Measurements from ENCODE around the gene DYNC2LI1.

- TF ChIP-seq CTCF (IDR thresholded peaks at IDR 0.05; ENCODE audit: borderline replicate concordance, extremely low read depth, low read length, poor library complexity, severe bottlenecking) (no peak), EZH2 (IDR thresholded peaks at IDR 0.05; ENCODE audit: borderline replicate concordance, low read depth, low read length, severe bottlenecking) (no peak)
These were observed 71.3 kb downstream of the DYNC2LI1 start for GRCh38 chr2:43845181-43845580.
